KBM-7 (cell line): ENCODE measurements around the gene MGST1.
A peak's percentile ranks its signal among the peaks of the same experiment; 100 is the strongest.

Experiments used
- DNase-seq: peaks from one replicate; pipeline ENCODE4 v3.0.0-alpha.2; 2015
- in situ Hi-C: fragments of 300-500 bp; cut with MboI; formaldehyde crosslinking; loops from 2 replicates; pipeline ENCODE4 v1.14.3; 2020; ENCODE audit warnings: low sequenced_read_pairs, low pct_unique_long_range_greater_than_20kb, mixed read lengths

The MGST1 gene, protein sequence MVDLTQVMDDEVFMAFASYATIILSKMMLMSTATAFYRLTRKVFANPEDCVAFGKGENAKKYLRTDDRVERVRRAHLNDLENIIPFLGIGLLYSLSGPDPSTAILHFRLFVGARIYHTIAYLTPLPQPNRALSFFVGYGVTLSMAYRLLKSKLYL

GRCh38 chr12:16347391-16348298 is at the start of gene MGST1:
Gene MGST1, plus strand, starts transcription at chr12:16347645. Its CDS starts 6,608 bp downstream, at chr12:16354253.
- DNase-seq = peak; percentile 89

GRCh38 chr12:16299403-16299802 is 48.0 kb upstream of the MGST1 start:
- in situ Hi-C loops = no loop called here
- DNase-seq = no peak

More at GRCh38 chr12:16347391-16348298, at the start of gene MGST1:
- in situ Hi-C loops = no loop called here

DNA sequence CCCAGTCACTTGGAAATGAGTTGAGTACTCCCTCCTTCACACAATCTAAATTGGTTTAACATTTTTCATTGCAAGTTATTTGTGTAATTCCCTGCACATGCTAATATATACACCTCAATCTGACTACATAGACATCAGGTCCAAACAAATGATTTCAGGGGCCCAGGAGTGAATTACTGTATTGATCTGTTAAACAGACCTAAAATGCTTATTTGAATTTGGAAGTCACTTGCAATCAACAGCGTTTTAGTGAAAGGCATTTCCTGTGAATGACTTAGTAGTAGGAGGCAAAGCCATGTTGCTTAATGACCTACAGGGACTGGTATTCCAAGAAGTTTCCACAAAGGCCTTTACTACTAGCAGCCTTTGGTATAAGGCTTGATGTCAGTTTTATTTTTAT is 47.3 kb upstream of the MGST1 start:
- no peak for DNase-seq
- in situ Hi-C loops = no loop called here

GRCh38 chr12:16300736-16301135 is 46.7 kb upstream of the MGST1 start:
- in situ Hi-C loops = no loop called here
- DNase-seq = no peak

- DNase-seq = no peak
- in situ Hi-C loops = no loop called here
These were observed 43.5 kb upstream of the MGST1 start for GRCh38 chr12:16303939-16304338.

DNA sequence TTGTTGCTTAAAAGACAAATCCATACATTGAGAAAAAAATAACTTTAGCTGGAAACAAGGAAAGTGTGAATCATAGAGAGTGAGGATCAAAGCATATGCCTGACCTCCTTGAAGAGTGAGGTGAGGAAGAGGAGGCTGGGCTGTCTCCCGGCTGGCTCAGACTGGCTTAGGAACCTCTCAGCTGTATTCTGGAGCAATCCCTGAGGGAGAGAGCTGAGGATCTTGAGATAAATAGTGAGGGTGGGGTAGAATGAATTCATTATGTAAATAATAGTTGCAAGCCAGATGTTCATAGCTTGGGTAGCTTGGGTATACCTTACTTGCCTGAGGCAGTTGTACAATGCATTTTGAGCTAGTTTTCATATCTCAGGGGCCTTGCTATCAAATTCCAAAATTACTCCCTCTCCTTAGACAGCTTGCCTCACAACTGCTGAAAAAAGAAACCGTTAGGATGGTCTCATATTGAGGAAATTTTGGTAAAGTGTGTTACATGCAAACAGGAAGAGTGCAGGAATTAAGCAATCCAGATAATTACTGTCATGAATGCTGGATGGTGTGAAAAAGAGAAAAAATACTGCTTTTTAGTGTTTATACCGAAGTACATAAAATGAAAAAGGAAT is 39.5 kb upstream of the MGST1 start:
- peak; percentile 68 for DNase-seq
- in situ Hi-C loops = no loop called here

- in situ Hi-C loops = no loop called here
These were observed 36.5 kb upstream of the MGST1 start for GRCh38 chr12:16310934-16311333.

GRCh38 chr12:16323010-16323409 is 24.4 kb upstream of the MGST1 start:
- no peak for DNase-seq
- in situ Hi-C loops = no loop called here

More at GRCh38 chr12:16310934-16311333, 36.5 kb upstream of the MGST1 start:
- no peak for DNase-seq

DNA sequence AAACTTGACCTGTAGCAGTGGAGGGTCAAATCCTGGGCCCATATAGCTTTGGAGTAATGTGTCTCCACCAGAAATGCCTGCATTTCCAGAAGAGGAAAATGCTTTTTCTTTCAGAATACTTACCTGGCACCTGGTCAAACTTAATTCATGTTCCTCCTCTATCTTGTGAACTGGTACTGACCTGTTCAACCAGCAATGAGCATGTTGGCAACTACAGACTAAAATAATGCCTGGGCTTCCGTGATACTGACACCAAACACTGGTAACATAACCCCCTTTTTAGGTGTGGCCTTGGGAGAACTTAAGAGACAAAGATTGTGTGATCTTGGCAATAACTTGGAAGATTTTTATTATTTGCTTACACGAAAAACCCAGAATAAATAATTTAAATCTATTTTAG is 23.8 kb upstream of the MGST1 start:
- in situ Hi-C loops = no loop called here
- DNase-seq = no peak

DNA sequence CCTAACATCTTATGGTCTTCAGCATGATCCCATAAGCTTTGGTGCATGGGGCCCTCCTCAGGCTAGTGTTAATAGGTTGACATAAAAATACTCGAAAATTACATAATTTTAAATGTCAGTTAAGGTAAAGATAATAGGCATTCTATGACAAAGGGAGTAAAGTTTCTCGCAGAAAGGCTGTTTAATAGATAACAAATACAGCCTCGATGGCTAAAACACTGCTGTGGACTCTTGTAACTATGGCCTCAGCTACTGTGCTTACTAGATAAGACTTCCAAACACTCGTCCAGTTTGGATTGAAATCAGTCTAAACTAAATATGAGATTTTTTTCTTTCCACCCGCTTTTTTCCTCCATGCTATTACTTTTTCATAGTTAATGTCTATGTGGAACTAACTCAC is 23.2 kb upstream of the MGST1 start:
- no peak for DNase-seq
- in situ Hi-C loops = no loop called here

DNA sequence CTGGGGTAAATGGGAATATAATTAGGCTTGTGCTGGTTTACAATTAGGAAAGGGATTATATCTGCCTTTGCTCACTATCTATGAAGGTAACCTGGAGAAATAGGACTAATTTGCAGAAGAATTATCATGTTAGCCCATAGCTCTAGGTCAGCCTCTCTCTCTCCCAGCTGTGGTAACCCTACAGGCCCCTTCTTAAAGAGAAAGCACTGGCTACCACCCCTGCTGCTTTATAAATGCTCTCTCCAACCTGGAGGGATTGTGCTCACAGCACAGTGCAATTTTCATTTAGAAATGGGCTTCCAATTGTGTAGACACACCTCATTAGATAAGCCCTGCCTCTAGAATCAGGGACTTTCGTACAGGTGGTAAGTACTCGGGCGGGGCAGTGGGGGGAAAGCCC is 22.7 kb upstream of the MGST1 start:
- DNase-seq = no peak
- in situ Hi-C loops = no loop called here

- in situ Hi-C loops = no loop called here
- no peak for DNase-seq
These were observed 22.0 kb upstream of the MGST1 start for GRCh38 chr12:16325426-16325825.

GRCh38 chr12:16327963-16328362 is 19.5 kb upstream of the MGST1 start:
- in situ Hi-C loops = no loop called here

GRCh38 chr12:16329594-16329993 is 17.9 kb upstream of the MGST1 start:
- in situ Hi-C loops = no loop called here

More at GRCh38 chr12:16327963-16328362, 19.5 kb upstream of the MGST1 start:
- no peak for DNase-seq

DNA sequence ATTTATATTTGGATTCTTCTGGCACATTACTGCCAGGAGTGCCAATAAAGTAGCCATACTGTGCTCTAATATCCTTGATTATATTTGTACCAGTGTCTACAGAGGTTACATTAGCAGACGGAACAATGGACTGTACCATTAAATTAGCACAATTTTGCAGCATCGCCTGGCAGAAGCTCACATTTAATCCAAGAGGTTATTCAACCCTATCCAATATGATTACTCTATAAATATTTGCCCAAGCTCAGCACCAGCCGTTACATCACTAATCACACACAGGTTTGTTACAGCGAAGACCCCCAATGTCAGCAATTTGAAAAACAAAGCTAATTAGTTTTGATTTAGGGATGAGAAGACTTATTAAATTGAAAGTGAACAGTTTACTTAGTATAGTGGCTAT is 16.9 kb upstream of the MGST1 start:
- no peak for DNase-seq
- in situ Hi-C loops = no loop called here

More at GRCh38 chr12:16329594-16329993, 17.9 kb upstream of the MGST1 start:
- peak; percentile 67 for DNase-seq

DNA sequence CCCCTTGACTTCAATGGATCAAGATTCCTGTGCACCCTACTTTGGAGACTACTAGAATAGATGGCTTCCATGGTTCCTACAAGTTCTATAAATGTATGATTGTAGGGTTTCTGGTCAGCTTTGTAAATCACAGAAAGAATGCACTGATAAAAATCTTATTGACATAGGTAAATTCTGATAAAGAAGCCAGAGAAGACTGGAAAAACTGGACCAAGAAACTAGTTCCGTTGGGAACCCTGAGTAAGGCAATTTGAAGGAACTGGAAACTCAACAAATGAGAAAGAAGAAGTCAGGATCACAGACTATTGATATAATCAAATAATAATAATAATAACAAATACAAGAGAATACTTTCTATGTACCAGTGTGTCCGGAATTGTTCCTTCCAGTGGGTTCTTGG is 15.4 kb upstream of the MGST1 start:
- DNase-seq = no peak

DNA sequence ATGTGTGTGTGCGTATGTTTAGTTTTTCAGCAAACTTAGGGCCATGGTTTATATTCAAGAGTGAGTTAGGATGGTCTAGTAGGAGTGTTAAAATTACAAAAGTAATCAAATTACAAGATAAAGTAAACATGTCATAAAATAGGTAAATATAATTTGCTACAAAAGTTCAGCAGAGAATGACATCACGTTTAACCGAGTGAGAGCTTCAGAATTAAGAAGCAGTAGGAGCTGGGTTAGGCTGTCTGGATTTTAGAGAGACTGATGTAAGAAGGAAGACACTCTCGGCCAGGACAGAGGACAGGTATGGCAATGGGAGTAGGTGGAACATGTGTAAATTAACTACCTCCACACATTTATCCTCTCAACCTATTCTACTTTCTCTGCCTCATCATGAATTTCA is 11.6 kb upstream of the MGST1 start:
- no peak for DNase-seq
- in situ Hi-C loops = no loop called here

More for the DNA sequence above, 15.4 kb upstream of the MGST1 start:
- in situ Hi-C loops = no loop called here

DNA sequence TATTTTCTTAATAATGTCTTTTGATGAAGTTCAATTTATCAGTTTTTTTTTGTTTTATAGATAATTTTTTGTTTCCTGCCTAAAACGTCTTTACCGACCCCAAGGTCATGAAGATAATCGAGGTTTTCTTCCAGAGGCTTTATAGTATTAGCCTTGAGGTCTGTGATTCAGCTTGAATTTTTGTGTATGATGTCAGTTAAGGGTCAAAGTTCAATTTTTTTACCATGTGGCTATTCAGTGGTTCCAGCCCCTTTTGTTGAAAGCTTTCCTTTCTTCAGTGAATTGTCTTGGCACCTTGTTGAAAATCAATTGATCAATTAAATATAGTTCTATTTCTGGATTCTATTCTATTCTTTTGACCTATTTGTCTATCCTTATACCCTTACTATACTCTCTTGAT is 3.2 kb upstream of the MGST1 start:
- no peak for DNase-seq

GRCh38 chr12:16345105-16345504 is 2.3 kb upstream of the MGST1 start:
- in situ Hi-C loops = no loop called here
- no peak for DNase-seq

More for the DNA sequence above, 3.2 kb upstream of the MGST1 start:
- in situ Hi-C loops = no loop called here

- DNase-seq = peak; percentile 40
- in situ Hi-C loops = no loop called here
These were observed 487 bp upstream of the MGST1 start for GRCh38 chr12:16346958-16347357.
